Astrocyte (in vitro differentiated cells and primary cell): Measurements from ENCODE around the gene STX5. TPM values are rescaled to one million over a fixed set of nuclear protein-coding genes. Genes with fewer than 3 reads are reported as not detected.

Experiments used
- DNase-seq: peaks from one replicate; pipeline ENCODE4 v3.0.0-alpha.2; 2010; ENCODE audit warnings: low read depth
- FAIRE-seq: peaks from 2 replicates; lab custom pipeline; 2011; peaks lifted over from hg19 to GRCh38; lab: Jason Lieb, UNC
- H2AFZ ChIP-seq: 2 replicates; pipeline ENCODE4 v1.6.0; 2012; ENCODE audit warnings: low read depth, low read length, inconsistent platforms
- H3K27ac ChIP-seq: 2 replicates; pipeline ENCODE4 v1.5.1; 2011; ENCODE audit warnings: low read depth, low read length, inconsistent platforms
- H3K27me3 ChIP-seq: 2 replicates; pipeline ENCODE4 v1.6.0; 2011; ENCODE audit warnings: low read length, inconsistent platforms; ENCODE audit not compliant: insufficient read depth
- H3K36me3 ChIP-seq: 2 replicates; pipeline ENCODE4 v1.5.1; 2011; ENCODE audit warnings: low read length, inconsistent platforms; ENCODE audit not compliant: insufficient read depth
- H3K4me1 ChIP-seq: 2 replicates; pipeline ENCODE4 v1.5.1; 2011; ENCODE audit warnings: low read length, inconsistent platforms; ENCODE audit not compliant: insufficient read depth
- H3K4me2 ChIP-seq: 2 replicates; pipeline ENCODE4 v1.6.0; 2012; ENCODE audit warnings: low read length, inconsistent platforms
- H3K4me3 ChIP-seq: 2 replicates; pipeline ENCODE4 v1.5.1; 2011; ENCODE audit warnings: low read depth, mild to moderate bottlenecking, low read length, inconsistent platforms; ENCODE audit not compliant: insufficient read depth
- H3K79me2 ChIP-seq: 2 replicates; pipeline ENCODE4 v1.6.0; 2012; ENCODE audit warnings: mild to moderate bottlenecking, low read length, inconsistent platforms; ENCODE audit not compliant: insufficient read depth
- H3K9ac ChIP-seq: 2 replicates; pipeline ENCODE4 v1.6.0; 2012; ENCODE audit warnings: mild to moderate bottlenecking, low read length, inconsistent platforms
- H3K9me3 ChIP-seq: 2 replicates; pipeline ENCODE4 v1.5.1; 2012; ENCODE audit warnings: low read depth, mild to moderate bottlenecking, low read length, inconsistent platforms; ENCODE audit not compliant: insufficient read depth
- H4K20me1 ChIP-seq: 2 replicates; pipeline ENCODE4 v1.6.0; 2012; ENCODE audit warnings: low read length, inconsistent platforms; ENCODE audit not compliant: insufficient read depth
- H3K27ac Mint-ChIP-seq: one replicate; pipeline ENCODE4 v1.8.0; 2021; ENCODE audit warnings: mild to moderate bottlenecking, mixed read lengths; ENCODE audit not compliant: unreplicated experiment
- H3K27me3 Mint-ChIP-seq: one replicate; pipeline ENCODE4 v1.8.0; 2021; ENCODE audit warnings: low read depth, mixed read lengths; ENCODE audit not compliant: unreplicated experiment
- H3K36me3 Mint-ChIP-seq: one replicate; pipeline ENCODE4 v1.8.0; 2021; ENCODE audit warnings: low read depth, mixed read lengths; ENCODE audit not compliant: unreplicated experiment
- H3K4me1 Mint-ChIP-seq: one replicate; pipeline ENCODE4 v1.8.0; 2021; ENCODE audit warnings: low read depth, mixed read lengths; ENCODE audit not compliant: unreplicated experiment
- H3K4me3 Mint-ChIP-seq: one replicate; pipeline ENCODE4 v1.8.0; 2021; ENCODE audit warnings: mild to moderate bottlenecking, moderate library complexity, mixed read lengths; ENCODE audit not compliant: unreplicated experiment
- H3K9me3 Mint-ChIP-seq: one replicate; pipeline ENCODE4 v1.8.0; 2021; ENCODE audit warnings: mild to moderate bottlenecking, mixed read lengths; ENCODE audit not compliant: unreplicated experiment
- CTCF ChIP-seq: IDR thresholded peaks from 2 replicates; pipeline ENCODE4 v1.5.1; 2011; ENCODE audit warnings: low read depth, mild to moderate bottlenecking, inconsistent platforms, low read length, moderate library complexity; ENCODE audit not compliant: insufficient read depth
- EZH2 ChIP-seq: IDR thresholded peaks from 2 replicates; pipeline ENCODE4 v1.6.1; 2012; ENCODE audit warnings: mild to moderate bottlenecking, low read length, inconsistent platforms; ENCODE audit not compliant: insufficient read depth
- total RNA-seq: library from RNA; stranded (reverse); gene quantifications from 2 replicates; pipeline ENCODE4 v1.2.1, GENCODE V29; 2021

The STX5 gene
- total RNA-seq, 1 donor from 2014 or later, result 45.7 TPM

DNA sequence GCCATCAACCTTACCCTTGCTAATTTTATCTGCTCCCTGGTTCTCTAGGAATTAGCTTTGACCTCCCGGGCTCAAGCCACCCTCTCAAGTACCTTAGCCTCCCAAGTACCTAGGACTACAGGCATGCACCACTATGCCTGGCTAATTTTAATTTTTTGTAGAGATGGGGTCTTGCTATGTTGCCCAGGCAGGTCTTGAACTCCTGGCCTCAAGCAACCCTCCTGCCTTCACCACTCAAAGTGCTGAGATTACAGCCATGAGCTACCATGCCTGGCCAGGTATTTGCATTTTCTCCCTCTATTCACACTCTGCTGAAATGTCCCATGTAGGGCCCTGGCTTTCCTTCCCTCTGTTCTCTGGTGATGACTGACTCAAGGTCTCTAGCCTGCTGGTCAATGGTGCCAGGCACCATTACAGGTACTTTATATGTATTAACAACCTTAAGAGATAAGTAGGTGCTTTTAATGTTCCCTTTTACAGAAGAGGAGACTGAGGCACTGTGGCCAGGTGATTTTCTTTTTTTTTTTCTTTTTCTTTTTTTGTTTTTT, 16.0 kb upstream of the STX5 start:
- H3K9ac ChIP-seq, result no peak overlapping the region
- Mint-ChIP-seq H3K27me3 (no peaks in the 10 kb centered on the region), H3K27ac (no peak overlapping the region), H3K9me3 (no peaks in the 10 kb centered on the region), H3K36me3 (peaks cover 9% of the 10 kb centered on the region), H3K4me3 (no peak overlapping the region), H3K4me1 (peaks cover 15% of the 10 kb centered on the region)
- no peak for TF ChIP-seq CTCF
- TF ChIP-seq EZH2, result no peak
- H3K4me3 ChIP-seq, result no peak overlapping the region
- H3K36me3 ChIP-seq, result peaks cover 12% of the 10 kb centered on the region
- H3K27me3 ChIP-seq, result no peaks in the 10 kb centered on the region
- H3K9me3 ChIP-seq, result no peaks in the 10 kb centered on the region
- no peak overlapping the region for H3K4me2 ChIP-seq
- H3K4me1 ChIP-seq, result no peaks in the 10 kb centered on the region
- no peak for DNase-seq
- H4K20me1 ChIP-seq, result peaks cover 18% of the 10 kb centered on the region
- FAIRE-seq, result no peak
- H2AFZ ChIP-seq, result no peak overlapping the region
- H3K79me2 ChIP-seq, result peaks cover 2% of the 10 kb centered on the region
- H3K27ac ChIP-seq, result no peak overlapping the region

DNA sequence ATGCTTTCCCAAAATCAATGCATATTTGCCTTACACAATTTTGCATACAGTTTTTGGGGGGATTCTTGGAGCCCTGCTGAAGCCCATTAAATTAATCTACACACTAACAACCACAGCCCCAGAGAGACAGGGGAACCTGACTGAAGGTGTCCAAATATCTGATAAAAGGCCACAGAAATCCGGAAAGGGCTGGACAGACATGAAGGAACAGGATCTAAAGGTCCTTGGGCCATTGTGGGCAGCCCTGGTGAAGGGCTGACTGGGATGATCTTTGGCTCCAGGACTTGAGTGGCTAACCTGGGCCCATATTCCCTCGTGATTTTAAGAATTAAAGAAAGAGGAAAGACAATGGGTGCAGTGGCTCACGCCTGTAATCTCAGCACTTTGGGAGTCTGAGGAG, 14.3 kb upstream of the STX5 start:
- no peaks in the 10 kb centered on the region for H3K36me3 ChIP-seq
- peaks cover 11% of the 10 kb centered on the region for H3K4me1 ChIP-seq
- no peaks in the 10 kb centered on the region for H3K36me3 Mint-ChIP-seq
- no peaks in the 10 kb centered on the region for H3K27me3 ChIP-seq
- no peak overlapping the region for H3K27ac ChIP-seq
- H3K9me3 Mint-ChIP-seq, result no peaks in the 10 kb centered on the region
- no peaks in the 10 kb centered on the region for H3K27me3 Mint-ChIP-seq
- no peak overlapping the region for H3K27ac Mint-ChIP-seq
- FAIRE-seq (no peak), DNase-seq (no peak)
- H3K4me3 Mint-ChIP-seq, result no peak overlapping the region
- H3K4me2 ChIP-seq, result no peak overlapping the region
- no peak overlapping the region for H3K9ac ChIP-seq
- peaks cover 5% of the 10 kb centered on the region for H3K4me1 Mint-ChIP-seq
- no peaks in the 10 kb centered on the region for H3K9me3 ChIP-seq
- TF ChIP-seq EZH2 (no peak), CTCF (no peak)
- no peak overlapping the region for H3K4me3 ChIP-seq
- H2AFZ ChIP-seq, result no peak overlapping the region
- H3K79me2 ChIP-seq, result no peaks in the 10 kb centered on the region
- peaks cover under 1% of the 10 kb centered on the region for H4K20me1 ChIP-seq

- no peaks in the 10 kb centered on the region for H3K36me3 ChIP-seq
- peaks cover 11% of the 10 kb centered on the region for H3K4me1 ChIP-seq
- no peak overlapping the region for H3K27ac ChIP-seq
- peaks cover 3% of the 10 kb centered on the region for H3K79me2 ChIP-seq
- no peaks in the 10 kb centered on the region for H3K27me3 ChIP-seq
- Mint-ChIP-seq H3K36me3 (no peaks in the 10 kb centered on the region), H3K9me3 (no peaks in the 10 kb centered on the region), H3K27me3 (no peaks in the 10 kb centered on the region), H3K4me1 (peaks cover 5% of the 10 kb centered on the region), H3K4me3 (no peak overlapping the region), H3K27ac (no peak overlapping the region)
- H3K9ac ChIP-seq, result no peak overlapping the region
- no peak for DNase-seq
- H3K4me3 ChIP-seq, result no peak overlapping the region
- H2AFZ ChIP-seq, result no peak overlapping the region
- TF ChIP-seq EZH2 (no peak), CTCF (no peak)
- H4K20me1 ChIP-seq, result no peaks in the 10 kb centered on the region
- H3K4me2 ChIP-seq, result no peak overlapping the region
- no peaks in the 10 kb centered on the region for H3K9me3 ChIP-seq
- no peak for FAIRE-seq
Measured at GRCh38 chr11:62844154-62844553, 12.3 kb upstream of the STX5 start.
